HCT116 (cell line): ENCODE measurements around the gene COA7.

Experiments
- CTCF ChIP-seq, 3 experiments: fragments of 200-600 bp in 1 of 3; sonication (generic) in 1 of 3; IDR thresholded peaks in 2 of 3; conservative IDR thresholded peaks in 1 of 3; 2 replicates each; pipeline ENCODE4 v1.5.1; 2012 to 2017; ENCODE audit warnings: low read depth in 2 of 3, low read length in 2 of 3, antibody characterized with exemption in 1 of 3, borderline replicate concordance in 1 of 3, control low read depth in 1 of 3, mild to moderate bottlenecking in 1 of 3, mixed read lengths in 1 of 3, mixed run types in 1 of 3, moderate library complexity in 1 of 3; ENCODE audit not compliant: insufficient read depth in 1 of 3
- EGR1 ChIP-seq: IDR thresholded peaks from 2 replicates; pipeline ENCODE4 v1.6.1; 2012; ENCODE audit warnings: low read depth
- ELF1 ChIP-seq: IDR thresholded peaks from 2 replicates; pipeline ENCODE4 v1.6.1; 2012; ENCODE audit warnings: low read depth, borderline replicate concordance
- EZH2phosphoT487 ChIP-seq: fragments of 200-600 bp; IDR thresholded peaks from 2 replicates; pipeline ENCODE4 v1.6.1; 2018; ENCODE audit warnings: antibody characterized with exemption, borderline replicate concordance
- JUND ChIP-seq: IDR thresholded peaks from 2 replicates; pipeline ENCODE4 v1.6.1; 2012
- POLR2A ChIP-seq: IDR thresholded peaks from 2 replicates; pipeline ENCODE4 v1.7.0; 2011; ENCODE audit warnings: borderline replicate concordance; ENCODE audit not compliant: insufficient read depth, insufficient read length; ENCODE audit errors: extremely low read depth
- REST ChIP-seq: IDR thresholded peaks from 2 replicates; pipeline ENCODE4 v1.6.1; 2012; ENCODE audit warnings: low read depth
- SP1 ChIP-seq: IDR thresholded peaks from 2 replicates; pipeline ENCODE4 v1.6.1; 2012; ENCODE audit warnings: low read depth

GRCh38 chr1:52684545-52684944, 13.6 kb downstream of the COA7 start:
- TF ChIP-seq REST (no peak), CTCF (IDR thresholded peaks at IDR 0.05 in 2 of 3, conservative IDR thresholded peaks at IDR 0.05 in 1 of 3; ENCODE audit: borderline replicate concordance in 1 of 3, insufficient read depth in 1 of 3, low read depth in 2 of 3, low read length in 2 of 3) (no peak), SP1 (no peak), EGR1 (no peak), ELF1 (no peak), JUND (no peak), EZH2phosphoT487 (no peak), POLR2A (no peak)
